Ascending aorta (tissue), 2 donors: Measurements from ENCODE around the gene FAM227B. TPM values are rescaled to one million over a fixed set of nuclear protein-coding genes. Genes with fewer than 3 reads are reported as not detected.
"Not testable (repeated sequence)": the region's sequence is repeated elsewhere in the genome, so short reads cannot be mapped to it uniquely, and the experiment has no call there.

Experiments used
- DNase-seq, 2 donors: peaks; one replicate each; pipeline ENCODE4 v3.0.0-alpha.2; 2019; ENCODE audit warnings: low spot score in 2 of 2
- H3K27ac ChIP-seq, 2 donors: fragments of 200-600 bp; sonication (generic); one replicate each; pipeline ENCODE4 v1.5.1; 2016 to 2017; ENCODE audit warnings: mild to moderate bottlenecking in 1 of 2
- H3K27me3 ChIP-seq: fragments of 200-600 bp; sonication (generic); one replicate; pipeline ENCODE4 v1.5.1; 2017
- H3K36me3 ChIP-seq, 2 donors: fragments of 200-600 bp; sonication (generic); one replicate each; pipeline ENCODE4 v1.5.1; 2016
- H3K4me1 ChIP-seq, 2 donors: fragments of 200-600 bp; sonication (generic); one replicate each; pipeline ENCODE4 v1.5.1; 2016 to 2017; ENCODE audit warnings: mild to moderate bottlenecking in 1 of 2
- H3K4me3 ChIP-seq, 2 donors: fragments of 200-600 bp; sonication (generic); one replicate each; pipeline ENCODE4 v1.5.1; 2016 to 2017; ENCODE audit warnings: mild to moderate bottlenecking in 1 of 2
- H3K9me3 ChIP-seq, 2 donors: fragments of 200-600 bp; sonication (generic); one replicate each; pipeline ENCODE4 v1.5.1; 2016
- CTCF ChIP-seq, 3 experiments: fragments of 200-600 bp in 2 of 3; fragments of 450-650 bp in 1 of 3; sonication (generic) in 2 of 3; IDR thresholded peaks; one replicate each; pipeline ENCODE4 v1.5.1; 2016 to 2019; ENCODE audit warnings: antibody characterized with exemption in 3 of 3, mild to moderate bottlenecking in 1 of 3, moderate library complexity in 1 of 3
- intact Hi-C: fragments of 100-400 bp; cut with DNase I; formaldehyde crosslinking; loops from one replicate; pipeline ENCODE4 v1.15.1; 2023
- total RNA-seq: library from RNA; depleted of rRNA; stranded (reverse); fragments of >200 nt; gene quantifications from one replicate; pipeline ENCODE4 v1.1.0, GENCODE V29; 2016

The FAM227B gene
- total RNA-seq, 1 donor from 2014 or later, result not detected

DNA sequence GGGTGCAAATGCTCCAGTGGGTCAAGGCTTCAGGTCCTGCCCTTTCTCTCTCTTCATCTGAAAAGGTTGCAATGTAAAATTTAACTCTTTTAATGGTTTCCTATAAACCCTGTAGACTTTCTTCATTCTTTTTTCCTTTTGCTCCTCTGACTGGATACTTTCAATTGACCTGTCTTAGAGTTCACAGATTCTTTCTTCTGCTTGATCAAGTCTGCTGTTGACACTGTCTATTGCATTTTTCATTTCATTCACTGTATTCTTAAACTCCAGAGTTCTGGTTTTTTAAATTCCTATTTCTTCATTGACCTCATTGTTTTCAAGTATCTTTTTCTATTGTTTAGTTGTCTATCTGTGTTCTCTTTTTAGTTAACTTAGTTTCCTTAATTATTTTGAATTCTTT lies 82.1 kb downstream of the FAM227B start:
- no peak for TF ChIP-seq CTCF (IDR thresholded peaks at IDR 0.05)
- H3K27ac ChIP-seq, result no peak overlapping the region
- H3K36me3 ChIP-seq, result no peaks in the 10 kb centered on the region
- H3K27me3 ChIP-seq, result no peaks in the 10 kb centered on the region
- intact Hi-C loops, result no loop called here
- H3K4me1 ChIP-seq, result no peaks in the 10 kb centered on the region
- H3K9me3 ChIP-seq, result peaks cover 0 to 20% of the 10 kb centered on the region in 2 donors
- no peak for DNase-seq
- H3K4me3 ChIP-seq, result no peak overlapping the region

- TF ChIP-seq CTCF (IDR thresholded peaks at IDR 0.05), result no peak
- Histone ChIP-seq H3K4me3 (no peak overlapping the region), H3K27ac (no peak overlapping the region), H3K36me3 (no peaks in the 10 kb centered on the region), H3K27me3 (no peaks in the 10 kb centered on the region), H3K9me3 (peaks cover 0 to 13% of the 10 kb centered on the region in 2 donors), H3K4me1 (no peaks in the 10 kb centered on the region)
- no peak for DNase-seq
- intact Hi-C loops, result no loop called here
Observed at GRCh38 chr15:49530092-49530491, 90.5 kb downstream of the FAM227B start.

GRCh38 chr15:49528289-49528688 lies 92.3 kb downstream of the FAM227B start:
- intact Hi-C loops, result no loop called here

GRCh38 chr15:49521802-49522201 lies 98.8 kb downstream of the FAM227B start:
- Histone ChIP-seq H3K27ac (no peak overlapping the region), H3K27me3 (no peaks in the 10 kb centered on the region), H3K4me1 (no peaks in the 10 kb centered on the region), H3K9me3 (peaks cover 2 to 4% of the 10 kb centered on the region in 2 donors), H3K36me3 (no peaks in the 10 kb centered on the region), H3K4me3 (no peak overlapping the region)
- no peak for TF ChIP-seq CTCF (IDR thresholded peaks at IDR 0.05)
- no peak for DNase-seq
- intact Hi-C loops, result no loop called here

More at GRCh38 chr15:49528289-49528688, 92.3 kb downstream of the FAM227B start:
- H3K27me3 ChIP-seq, result no peaks in the 10 kb centered on the region
- no peak overlapping the region for H3K4me3 ChIP-seq
- H3K36me3 ChIP-seq, result no peaks in the 10 kb centered on the region
- no peak for TF ChIP-seq CTCF (IDR thresholded peaks at IDR 0.05)
- H3K9me3 ChIP-seq, result peaks cover 0 to 5% of the 10 kb centered on the region in 2 donors
- H3K4me1 ChIP-seq, result no peaks in the 10 kb centered on the region
- no peak overlapping the region for H3K27ac ChIP-seq
- no peak for DNase-seq

- H3K4me1 ChIP-seq, H3K9me3 ChIP-seq, H3K4me3 ChIP-seq, intact Hi-C loops, DNase-seq, H3K27me3 ChIP-seq, H3K36me3 ChIP-seq, H3K27ac ChIP-seq: not testable (repeated sequence)
Observed at GRCh38 chr15:49512739-49513138, 107.9 kb downstream of the FAM227B start.

DNA sequence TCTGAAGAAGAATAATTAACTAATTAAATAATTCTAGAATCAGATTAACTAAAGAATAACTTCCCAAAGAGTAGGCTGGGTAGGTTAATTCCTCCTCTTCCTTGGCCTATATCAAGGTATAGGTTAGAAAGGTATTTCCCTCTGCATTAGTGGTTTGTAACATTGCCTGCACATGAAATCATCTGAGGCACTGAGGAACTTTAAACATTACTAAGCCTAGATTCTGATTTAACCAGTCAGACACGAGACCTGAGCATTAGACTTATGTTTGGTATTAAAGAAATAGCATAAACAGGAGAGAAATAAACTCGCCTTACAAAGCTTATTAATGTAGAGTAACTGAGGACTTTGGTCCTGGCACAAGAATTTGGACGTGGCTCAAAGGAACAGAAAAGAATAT lies 113.4 kb downstream of the FAM227B start:
- TF ChIP-seq CTCF (IDR thresholded peaks at IDR 0.05), result no peak
- DNase-seq, result no peak
- intact Hi-C loops, result no loop called here
- Histone ChIP-seq H3K27me3 (no peaks in the 10 kb centered on the region), H3K9me3 (no peaks in the 10 kb centered on the region), H3K4me1 (no peaks in the 10 kb centered on the region), H3K27ac (no peak overlapping the region), H3K4me3 (no peak overlapping the region), H3K36me3 (no peaks in the 10 kb centered on the region)
